DMS153 (cell line): ENCODE measurements around the gene NOXA1.
"Not testable (repeated sequence)": the region's sequence is repeated elsewhere in the genome, so short reads cannot be mapped to it uniquely, and the experiment has no call there.

Source experiments
- DNase-seq: peaks from one replicate; lab custom pipeline; 2025; lab: John Stamatoyannopoulos, UW

The NOXA1 gene

GRCh38 chr9:137438591-137439157, 15.5 kb downstream of the NOXA1 start:
- no peak for DNase-seq

- DNase-seq: no peak
These were observed 16.0 kb downstream of the NOXA1 start for GRCh38 chr9:137439158-137439714.

GRCh38 chr9:137441289-137441934, 18.2 kb downstream of the NOXA1 start, which contains the start of gene ENTPD8:
ENTPD8 (minus strand) TSS chr9:137441357; CDS start chr9:137438285, 3,072 bp downstream.
- peak; percentile 76 for DNase-seq

GRCh38 chr9:137441935-137442321, 18.7 kb downstream of the NOXA1 start:
- no peak for DNase-seq

- DNase-seq: no peak
These were observed 21.1 kb downstream of the NOXA1 start for GRCh38 chr9:137444106-137444790.

- peak; percentile 38 for DNase-seq
These were observed 22.1 kb downstream of the NOXA1 start for GRCh38 chr9:137445275-137445807.

- DNase-seq: no peak
These were observed 22.8 kb downstream of the NOXA1 start for GRCh38 chr9:137445930-137446431.

GRCh38 chr9:137446851-137447471, 23.8 kb downstream of the NOXA1 start:
- no peak for DNase-seq

GRCh38 chr9:137447722-137448601, 24.8 kb downstream of the NOXA1 start:
- DNase-seq: no peak

- no peak for DNase-seq
These were observed 25.4 kb downstream of the NOXA1 start for GRCh38 chr9:137448602-137448962.

GRCh38 chr9:137449081-137449844, 26.1 kb downstream of the NOXA1 start:
- no peak for DNase-seq

GRCh38 chr9:137449931-137450538, 26.8 kb downstream of the NOXA1 start:
- DNase-seq: no peak

GRCh38 chr9:137450539-137451222, 27.5 kb downstream of the NOXA1 start:
- DNase-seq: not testable (repeated sequence)

GRCh38 chr9:137451264-137452005, 28.2 kb downstream of the NOXA1 start:
- DNase-seq: not testable (repeated sequence)

GRCh38 chr9:137452006-137452760, 29.0 kb downstream of the NOXA1 start:
- DNase-seq: no peak

GRCh38 chr9:137452761-137453642, 29.8 kb downstream of the NOXA1 start:
- no peak for DNase-seq

- no peak for DNase-seq
These were observed 30.5 kb downstream of the NOXA1 start for GRCh38 chr9:137453643-137454081.
